ENCODE results near the gene BCL7A. TPM values are rescaled to one million over a fixed set of nuclear protein-coding genes. Genes with fewer than 3 reads are reported as not detected.

BCL7A gene
- total and polyA plus RNA-seq, 4 donors = 3.5 to 8.3 (median 4.9) TPM

- H3K36me3 ChIP-seq (ENCODE audit: control insufficient read depth in 4 of 4, insufficient read depth in 3 of 4, low read depth in 1 of 4, low read length in 3 of 4) = peaks cover 0 to 2% (median 0%) of the 10 kb centered on the region in 4 donors
- H3K27ac ChIP-seq (ENCODE audit: low read depth in 1 of 2, low read length in 2 of 2) = no peak overlapping the region
- TF ChIP-seq HNF4G (IDR thresholded peaks at IDR 0.05) = no peak
- no peak for TF ChIP-seq NR2F2 (IDR thresholded peaks at IDR 0.05)
- TF ChIP-seq FOXA1 (IDR thresholded peaks at IDR 0.05) = no peak
- TF ChIP-seq YY1 (IDR thresholded peaks at IDR 0.05) = no peak
- TF ChIP-seq TAF1 (conservative IDR thresholded peaks at IDR 0.05) = no peak
- TF ChIP-seq HNF4A (conservative IDR thresholded peaks at IDR 0.05) = no peak
- no peak for TF ChIP-seq RXRA (IDR thresholded peaks at IDR 0.05)
- TF ChIP-seq JUND (IDR thresholded peaks at IDR 0.05) = no peak
- no peak for TF ChIP-seq ATF3 (IDR thresholded peaks at IDR 0.05)
- TF ChIP-seq MAX (IDR thresholded peaks at IDR 0.05) = no peak
- TF ChIP-seq EGR1 (IDR thresholded peaks at IDR 0.05; ENCODE audit: low read depth in 2 of 2) = no peak
- TF ChIP-seq, protein P1, sequence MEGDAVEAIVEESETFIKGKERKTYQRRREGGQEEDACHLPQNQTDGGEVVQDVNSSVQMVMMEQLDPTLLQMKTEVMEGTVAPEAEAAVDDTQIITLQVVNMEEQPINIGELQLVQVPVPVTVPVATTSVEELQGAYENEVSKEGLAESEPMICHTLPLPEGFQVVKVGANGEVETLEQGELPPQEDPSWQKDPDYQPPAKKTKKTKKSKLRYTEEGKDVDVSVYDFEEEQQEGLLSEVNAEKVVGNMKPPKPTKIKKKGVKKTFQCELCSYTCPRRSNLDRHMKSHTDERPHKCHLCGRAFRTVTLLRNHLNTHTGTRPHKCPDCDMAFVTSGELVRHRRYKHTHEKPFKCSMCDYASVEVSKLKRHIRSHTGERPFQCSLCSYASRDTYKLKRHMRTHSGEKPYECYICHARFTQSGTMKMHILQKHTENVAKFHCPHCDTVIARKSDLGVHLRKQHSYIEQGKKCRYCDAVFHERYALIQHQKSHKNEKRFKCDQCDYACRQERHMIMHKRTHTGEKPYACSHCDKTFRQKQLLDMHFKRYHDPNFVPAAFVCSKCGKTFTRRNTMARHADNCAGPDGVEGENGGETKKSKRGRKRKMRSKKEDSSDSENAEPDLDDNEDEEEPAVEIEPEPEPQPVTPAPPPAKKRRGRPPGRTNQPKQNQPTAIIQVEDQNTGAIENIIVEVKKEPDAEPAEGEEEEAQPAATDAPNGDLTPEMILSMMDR (IDR thresholded peaks at IDR 0.05; ENCODE audit: low read depth, low read length, missing input control) = no peak
- no peak for TF ChIP-seq GABPA (IDR thresholded peaks at IDR 0.05 in 1 of 2, conservative IDR thresholded peaks at IDR 0.05 in 1 of 2)
- no peak for TF ChIP-seq RAD21 (IDR thresholded peaks at IDR 0.05)
- no peak for TF ChIP-seq SP1 (IDR thresholded peaks at IDR 0.05)
- TF ChIP-seq FOXA2 (IDR thresholded peaks at IDR 0.05) = no peak
- TF ChIP-seq, protein P2, sequence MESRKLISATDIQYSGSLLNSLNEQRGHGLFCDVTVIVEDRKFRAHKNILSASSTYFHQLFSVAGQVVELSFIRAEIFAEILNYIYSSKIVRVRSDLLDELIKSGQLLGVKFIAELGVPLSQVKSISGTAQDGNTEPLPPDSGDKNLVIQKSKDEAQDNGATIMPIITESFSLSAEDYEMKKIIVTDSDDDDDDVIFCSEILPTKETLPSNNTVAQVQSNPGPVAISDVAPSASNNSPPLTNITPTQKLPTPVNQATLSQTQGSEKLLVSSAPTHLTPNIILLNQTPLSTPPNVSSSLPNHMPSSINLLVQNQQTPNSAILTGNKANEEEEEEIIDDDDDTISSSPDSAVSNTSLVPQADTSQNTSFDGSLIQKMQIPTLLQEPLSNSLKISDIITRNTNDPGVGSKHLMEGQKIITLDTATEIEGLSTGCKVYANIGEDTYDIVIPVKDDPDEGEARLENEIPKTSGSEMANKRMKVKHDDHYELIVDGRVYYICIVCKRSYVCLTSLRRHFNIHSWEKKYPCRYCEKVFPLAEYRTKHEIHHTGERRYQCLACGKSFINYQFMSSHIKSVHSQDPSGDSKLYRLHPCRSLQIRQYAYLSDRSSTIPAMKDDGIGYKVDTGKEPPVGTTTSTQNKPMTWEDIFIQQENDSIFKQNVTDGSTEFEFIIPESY (IDR thresholded peaks at IDR 0.05) = no peak
- TF ChIP-seq, protein P3, sequence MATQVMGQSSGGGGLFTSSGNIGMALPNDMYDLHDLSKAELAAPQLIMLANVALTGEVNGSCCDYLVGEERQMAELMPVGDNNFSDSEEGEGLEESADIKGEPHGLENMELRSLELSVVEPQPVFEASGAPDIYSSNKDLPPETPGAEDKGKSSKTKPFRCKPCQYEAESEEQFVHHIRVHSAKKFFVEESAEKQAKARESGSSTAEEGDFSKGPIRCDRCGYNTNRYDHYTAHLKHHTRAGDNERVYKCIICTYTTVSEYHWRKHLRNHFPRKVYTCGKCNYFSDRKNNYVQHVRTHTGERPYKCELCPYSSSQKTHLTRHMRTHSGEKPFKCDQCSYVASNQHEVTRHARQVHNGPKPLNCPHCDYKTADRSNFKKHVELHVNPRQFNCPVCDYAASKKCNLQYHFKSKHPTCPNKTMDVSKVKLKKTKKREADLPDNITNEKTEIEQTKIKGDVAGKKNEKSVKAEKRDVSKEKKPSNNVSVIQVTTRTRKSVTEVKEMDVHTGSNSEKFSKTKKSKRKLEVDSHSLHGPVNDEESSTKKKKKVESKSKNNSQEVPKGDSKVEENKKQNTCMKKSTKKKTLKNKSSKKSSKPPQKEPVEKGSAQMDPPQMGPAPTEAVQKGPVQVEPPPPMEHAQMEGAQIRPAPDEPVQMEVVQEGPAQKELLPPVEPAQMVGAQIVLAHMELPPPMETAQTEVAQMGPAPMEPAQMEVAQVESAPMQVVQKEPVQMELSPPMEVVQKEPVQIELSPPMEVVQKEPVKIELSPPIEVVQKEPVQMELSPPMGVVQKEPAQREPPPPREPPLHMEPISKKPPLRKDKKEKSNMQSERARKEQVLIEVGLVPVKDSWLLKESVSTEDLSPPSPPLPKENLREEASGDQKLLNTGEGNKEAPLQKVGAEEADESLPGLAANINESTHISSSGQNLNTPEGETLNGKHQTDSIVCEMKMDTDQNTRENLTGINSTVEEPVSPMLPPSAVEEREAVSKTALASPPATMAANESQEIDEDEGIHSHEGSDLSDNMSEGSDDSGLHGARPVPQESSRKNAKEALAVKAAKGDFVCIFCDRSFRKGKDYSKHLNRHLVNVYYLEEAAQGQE (IDR thresholded peaks at IDR 0.05) = no peak
- H3K9ac ChIP-seq (ENCODE audit: low read depth in 1 of 2, low read length in 2 of 2) = no peak overlapping the region
- no peak overlapping the region for H3K4me3 ChIP-seq (ENCODE audit: low read depth in 1 of 3, low read length in 3 of 3)
- H3K4me1 ChIP-seq (ENCODE audit: control insufficient read depth in 4 of 4, insufficient read depth in 4 of 4, low read length in 3 of 4) = no peaks in the 10 kb centered on the region
- no peaks in the 10 kb centered on the region for H3K27me3 ChIP-seq (ENCODE audit: control insufficient read depth in 4 of 4, insufficient read depth in 4 of 4, low read length in 3 of 4)
- no peaks in the 10 kb centered on the region for H3K9me3 ChIP-seq (ENCODE audit: control insufficient read depth in 4 of 4, low read length in 3 of 4)
- no peak for DNase-seq (ENCODE audit: low spot score)
- 91% methylated on average over 6 of the region's 6 CpGs for WGBS
Observed at GRCh38 chr12:121990114-121990647, 31.5 kb upstream of the BCL7A start.
